Activated T-helper 1 cell treated with anti-CD3 and anti-CD28 coated beads, Interleukin-12 subunit alpha, Interleukin-12 subunit beta, Interleukin-2, Interleukin-4 antibody, amounts not matched to agents 30 ng/mL and 10 ng/mL and 1 ng/mL, durations not matched to agents 14 hours and 24 hours and 36 hours (primary cell): ENCODE results near the gene PATZ1. TPM values are rescaled to one million over a fixed set of nuclear protein-coding genes. Genes with fewer than 3 reads are reported as not detected.
A peak's percentile ranks its signal among the peaks of the same experiment; 100 is the strongest.
"Not testable (repeated sequence)": the region's sequence is repeated elsewhere in the genome, so short reads cannot be mapped to it uniquely, and the experiment has no call there.

Experiments
- DNase-seq: peaks from one replicate; pipeline ENCODE4 v3.0.0; 2021; ENCODE audit warnings: low spot score
- H3K27ac Mint-ChIP-seq: one replicate; pipeline ENCODE4 v1.8.0; 2021; ENCODE audit warnings: mild to moderate bottlenecking, mixed read lengths
- H3K27me3 Mint-ChIP-seq: one replicate; pipeline ENCODE4 v1.8.0; 2022; ENCODE audit warnings: mild to moderate bottlenecking, moderate library complexity, mixed read lengths; ENCODE audit not compliant: insufficient read depth
- H3K36me3 Mint-ChIP-seq: one replicate; pipeline ENCODE4 v1.8.0; 2021; ENCODE audit warnings: low read depth, mixed read lengths
- H3K4me1 Mint-ChIP-seq: one replicate; pipeline ENCODE4 v1.8.0; 2021; ENCODE audit warnings: low read depth, mixed read lengths
- H3K4me3 Mint-ChIP-seq: one replicate; pipeline ENCODE4 v1.8.0; 2021; ENCODE audit warnings: mild to moderate bottlenecking, moderate library complexity, mixed read lengths
- H3K9me3 Mint-ChIP-seq: one replicate; pipeline ENCODE4 v1.8.0; 2021; ENCODE audit warnings: mixed read lengths
- intact Hi-C: fragments of 100-400 bp; cut with micrococcal nuclease; formaldehyde crosslinking; loops from one replicate; pipeline ENCODE4 v1.15.1; 2024
- total RNA-seq: library from RNA; stranded (reverse); gene quantifications from 2 replicates; pipeline ENCODE4 v1.2.3, GENCODE V29; 2022

Gene PATZ1
- total RNA-seq, 1 donor from 2014 or later = 29.5 TPM

DNA sequence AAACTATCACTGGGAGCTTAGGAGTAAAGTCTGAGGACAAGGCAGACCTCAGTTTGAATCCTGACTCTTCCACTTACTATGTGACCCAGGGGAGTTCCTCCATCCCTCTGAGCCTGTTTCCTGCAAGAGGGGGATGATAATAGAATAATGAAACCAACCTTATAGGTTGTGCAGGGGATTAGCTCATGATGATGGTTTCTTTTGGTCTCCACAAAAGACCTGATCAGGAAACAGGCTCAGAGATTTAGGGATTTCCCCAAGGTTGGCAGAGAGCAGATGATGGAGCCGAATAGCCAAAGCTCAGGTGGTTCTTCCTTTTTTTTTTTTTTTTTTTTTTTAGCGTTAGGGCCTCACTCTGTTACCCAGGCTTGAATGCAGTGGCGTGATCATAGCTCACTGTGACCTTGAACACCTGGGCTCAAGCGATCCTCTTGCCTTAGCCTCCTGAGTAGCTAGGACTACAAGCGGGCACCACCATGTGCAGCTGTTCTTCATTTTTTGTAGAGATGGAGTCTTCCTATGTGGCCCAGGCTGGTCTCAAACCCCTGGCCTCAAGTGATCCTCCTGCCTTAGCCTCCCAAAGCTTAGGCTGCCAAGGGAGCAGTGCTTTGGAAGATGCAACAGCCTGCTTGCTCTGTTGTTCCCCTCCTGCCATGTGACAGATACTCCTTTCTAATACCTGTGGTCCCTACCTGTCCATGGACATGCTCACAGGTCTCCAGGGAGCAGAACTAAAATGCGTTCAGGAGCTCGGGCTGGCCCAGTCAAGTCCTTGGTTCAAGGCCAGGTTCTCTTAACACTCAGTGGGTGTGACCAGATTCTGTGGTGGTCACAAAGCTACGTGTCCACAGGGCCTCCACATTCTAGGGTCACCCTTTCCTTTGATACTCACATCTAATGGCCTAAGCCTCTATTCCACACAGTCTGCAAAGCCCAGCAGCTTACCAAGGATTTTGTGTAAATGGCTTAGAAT, 22.3 kb downstream of the PATZ1 start:
- Mint-ChIP-seq H3K4me1 (peaks cover 5% of the 10 kb centered on the region), H3K4me3 (no peak overlapping the region), H3K36me3 (peaks cover 30% of the 10 kb centered on the region), H3K27ac (no peak overlapping the region), H3K27me3 (no peaks in the 10 kb centered on the region), H3K9me3 (no peaks in the 10 kb centered on the region)
- no peak for DNase-seq
- intact Hi-C loops = no loop called here

DNA sequence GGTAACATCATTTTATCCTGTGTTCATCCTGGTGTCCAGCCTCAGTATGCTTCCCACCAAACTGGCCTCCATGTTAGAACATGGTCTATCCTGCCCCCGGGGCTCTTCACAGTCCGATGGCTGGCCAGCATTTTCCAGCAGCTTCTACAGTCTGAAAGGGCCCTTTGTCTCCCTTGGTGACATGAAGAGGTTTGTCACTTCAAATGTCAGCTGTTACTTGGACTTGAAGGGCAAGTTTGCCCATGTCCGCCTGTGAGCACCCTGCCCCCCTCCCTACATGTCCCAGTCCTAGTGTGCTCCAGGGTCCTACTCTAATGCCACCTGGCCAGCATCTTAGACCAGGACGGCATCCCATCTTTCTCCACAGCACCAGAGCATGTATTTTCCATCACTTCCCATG, 24.7 kb downstream of the PATZ1 start:
- no peak for DNase-seq
- Mint-ChIP-seq H3K9me3 (no peaks in the 10 kb centered on the region), H3K36me3 (peaks cover 15% of the 10 kb centered on the region), H3K27me3 (no peaks in the 10 kb centered on the region), H3K27ac (no peak overlapping the region), H3K4me1 (peaks cover 4% of the 10 kb centered on the region), H3K4me3 (no peak overlapping the region)
- intact Hi-C loops = no loop called here

DNA sequence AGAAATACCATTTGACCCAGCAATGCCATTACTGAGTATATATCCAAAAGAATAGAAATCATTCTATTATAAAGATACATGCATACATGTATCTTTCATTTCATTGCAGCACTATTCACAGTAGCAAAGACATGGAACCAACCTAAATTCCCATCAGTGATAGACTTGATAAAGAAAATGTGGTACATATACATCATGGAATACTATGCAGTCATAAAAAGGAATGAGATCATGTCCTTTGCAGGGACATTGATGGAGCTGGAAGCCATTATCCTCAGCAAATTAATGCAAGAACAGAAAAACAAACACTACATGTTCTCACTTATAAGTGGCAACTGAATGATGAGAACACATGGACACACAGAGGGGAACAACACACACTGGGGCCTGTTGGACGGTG, 31.9 kb downstream of the PATZ1 start:
- intact Hi-C loops = loop anchor here (5.0 kb wide), 1 partner anchor 207 kb away; the partner anchor contains the start of gene SELENOM
- not testable (repeated sequence) for H3K4me1 Mint-ChIP-seq, H3K27ac Mint-ChIP-seq, H3K4me3 Mint-ChIP-seq, DNase-seq, H3K27me3 Mint-ChIP-seq, H3K36me3 Mint-ChIP-seq
- peaks cover 14% of the 10 kb centered on the region for H3K9me3 Mint-ChIP-seq

DNA sequence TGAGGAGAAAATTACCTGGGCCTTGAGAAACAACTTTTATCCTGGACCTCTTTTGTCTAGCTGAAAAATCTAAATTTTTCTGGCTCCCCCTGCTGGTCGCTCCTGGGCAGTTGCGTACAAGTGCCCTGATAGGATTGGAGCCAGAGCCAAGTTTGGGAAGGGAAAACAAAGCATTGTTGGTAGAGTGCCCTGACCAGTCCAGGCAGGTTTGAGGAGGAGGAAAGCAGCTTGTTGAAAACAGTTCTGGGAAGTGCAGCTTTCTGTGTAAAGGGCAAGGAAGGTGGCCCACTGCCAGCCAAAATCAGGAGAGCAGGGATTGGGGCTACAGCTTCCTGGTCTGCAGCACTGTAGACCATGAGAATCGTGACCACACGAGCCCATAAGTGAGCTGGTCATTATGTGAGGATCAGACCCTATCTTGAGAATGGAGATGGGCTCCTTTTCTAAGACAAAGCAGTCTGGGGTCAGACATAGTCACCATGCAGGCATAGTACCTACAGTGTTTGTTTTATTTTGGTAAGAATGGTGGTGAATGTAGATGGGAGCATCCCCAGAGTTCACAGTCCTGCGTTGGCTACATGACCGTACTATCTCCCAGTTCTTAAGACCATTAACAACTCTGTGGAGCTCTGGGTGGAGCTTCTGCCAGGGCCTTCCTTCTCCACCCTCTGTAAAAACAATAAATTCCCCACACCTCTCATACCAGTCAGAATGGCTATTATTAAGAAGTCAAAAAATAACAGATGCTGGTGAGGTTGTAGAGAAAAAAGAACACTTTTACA, 32.6 kb downstream of the PATZ1 start:
- DNase-seq = peak; percentile 41
- Mint-ChIP-seq H3K4me3 (no peak overlapping the region), H3K27ac (no peak overlapping the region), H3K9me3 (peaks cover 14% of the 10 kb centered on the region), H3K27me3 (no peaks in the 10 kb centered on the region), H3K36me3 (peaks cover 7% of the 10 kb centered on the region), H3K4me1 (peaks cover 9% of the 10 kb centered on the region)
- intact Hi-C loops = loop anchor here (1.0 to 5.0 kb wide), 4 partner anchors 21 to 206 kb away; partner anchors contain the start of genes PIK3IP1 and SELENOM

DNA sequence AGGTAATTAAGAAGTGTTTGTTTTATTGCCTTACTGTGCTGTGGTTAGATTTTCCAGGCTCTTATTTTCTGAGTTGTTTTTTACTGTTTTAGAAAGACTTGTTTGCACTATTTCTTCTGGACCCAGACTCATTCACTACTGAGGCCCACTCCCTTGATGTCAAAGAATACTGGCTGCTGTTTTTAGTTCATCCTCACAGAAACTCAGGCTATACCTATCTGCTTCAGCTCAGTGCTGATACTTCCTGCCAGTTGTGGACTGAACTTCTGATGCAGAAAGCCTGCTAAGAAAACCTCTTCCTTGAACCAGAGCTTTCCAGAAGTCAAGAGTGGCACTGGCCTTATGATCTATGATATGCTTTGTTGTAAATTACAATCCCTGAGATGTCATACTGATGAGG, 38.0 kb downstream of the PATZ1 start:
- intact Hi-C loops = no loop called here
- Mint-ChIP-seq H3K27ac (peak overlapping the region; percentile 1), H3K36me3 (no peaks in the 10 kb centered on the region), H3K9me3 (no peaks in the 10 kb centered on the region), H3K4me3 (no peak overlapping the region), H3K4me1 (peaks cover 21% of the 10 kb centered on the region), H3K27me3 (no peaks in the 10 kb centered on the region)
- DNase-seq = no peak

DNA sequence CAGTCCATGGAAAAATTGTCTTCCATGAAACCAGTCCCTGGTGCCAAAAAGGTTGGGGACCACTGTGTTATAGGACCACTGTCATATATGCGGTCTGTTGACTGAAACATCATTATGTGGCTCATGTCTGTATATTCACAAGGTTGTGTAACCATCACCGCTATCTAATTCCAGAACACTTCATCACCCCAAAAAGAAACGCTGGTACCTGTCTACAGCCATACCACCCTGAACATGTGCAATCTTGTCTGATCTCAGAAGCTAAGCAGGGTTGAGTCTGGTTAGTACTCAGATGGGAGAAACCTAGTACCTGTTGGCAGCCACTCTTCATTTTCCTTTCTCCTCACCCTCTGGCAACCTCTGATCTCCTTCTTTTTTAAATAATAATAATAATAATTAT, 41.0 kb downstream of the PATZ1 start:
- peaks cover 2% of the 10 kb centered on the region for H3K36me3 Mint-ChIP-seq
- H3K9me3 Mint-ChIP-seq = no peaks in the 10 kb centered on the region
- intact Hi-C loops = no loop called here
- DNase-seq = no peak
- H3K27me3 Mint-ChIP-seq = no peaks in the 10 kb centered on the region
- no peak overlapping the region for H3K27ac Mint-ChIP-seq
- no peak overlapping the region for H3K4me3 Mint-ChIP-seq
- H3K4me1 Mint-ChIP-seq = peaks cover 24% of the 10 kb centered on the region

DNA sequence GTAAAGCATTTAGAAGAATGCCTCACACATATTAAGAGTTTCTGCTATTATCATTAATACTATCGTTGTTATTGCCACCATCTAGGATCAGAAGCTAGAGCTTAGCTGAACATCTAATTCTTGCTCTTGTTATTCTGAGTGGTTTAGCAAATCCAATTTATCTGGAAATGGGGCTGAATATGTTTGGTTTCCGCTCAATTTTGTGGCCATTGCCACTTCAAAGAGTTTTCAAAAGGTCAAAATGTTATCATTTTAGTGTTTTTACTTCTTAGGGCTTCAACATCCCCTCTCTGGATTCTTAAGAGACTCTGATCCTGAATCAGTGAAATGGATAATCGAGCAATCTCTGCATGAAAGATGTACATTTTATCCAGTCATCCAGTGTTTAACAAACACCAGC, 43.6 kb downstream of the PATZ1 start:
- Mint-ChIP-seq H3K9me3 (no peaks in the 10 kb centered on the region), H3K27ac (no peak overlapping the region), H3K36me3 (peaks cover 2% of the 10 kb centered on the region), H3K27me3 (no peaks in the 10 kb centered on the region), H3K4me3 (no peak overlapping the region), H3K4me1 (peaks cover 12% of the 10 kb centered on the region)
- intact Hi-C loops = no loop called here
- no peak for DNase-seq

DNA sequence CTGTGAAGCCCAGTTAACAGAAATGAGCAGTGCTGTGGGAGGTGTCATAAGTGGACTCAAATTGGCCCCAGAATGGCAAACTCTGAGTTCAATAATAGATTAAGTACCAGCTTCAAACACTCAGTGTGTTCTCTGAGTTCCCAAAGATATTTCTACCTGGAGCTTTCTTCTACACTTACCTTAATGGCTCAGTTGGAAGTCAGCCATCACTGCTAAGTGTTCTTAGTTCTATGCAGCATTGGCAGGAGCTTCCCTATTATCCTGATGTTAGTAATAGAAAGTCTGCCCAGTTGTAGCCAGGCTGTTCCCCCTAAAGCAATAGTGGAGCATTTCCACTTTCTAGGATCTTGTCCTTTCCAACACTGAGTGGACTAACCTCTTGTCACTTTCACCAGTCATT, 44.1 kb downstream of the PATZ1 start:
- H3K4me1 Mint-ChIP-seq = peaks cover 11% of the 10 kb centered on the region
- H3K27me3 Mint-ChIP-seq = no peaks in the 10 kb centered on the region
- peaks cover 2% of the 10 kb centered on the region for H3K36me3 Mint-ChIP-seq
- intact Hi-C loops = no loop called here
- no peak overlapping the region for H3K27ac Mint-ChIP-seq
- H3K9me3 Mint-ChIP-seq = no peaks in the 10 kb centered on the region
- DNase-seq = no peak
- H3K4me3 Mint-ChIP-seq = no peak overlapping the region

DNA sequence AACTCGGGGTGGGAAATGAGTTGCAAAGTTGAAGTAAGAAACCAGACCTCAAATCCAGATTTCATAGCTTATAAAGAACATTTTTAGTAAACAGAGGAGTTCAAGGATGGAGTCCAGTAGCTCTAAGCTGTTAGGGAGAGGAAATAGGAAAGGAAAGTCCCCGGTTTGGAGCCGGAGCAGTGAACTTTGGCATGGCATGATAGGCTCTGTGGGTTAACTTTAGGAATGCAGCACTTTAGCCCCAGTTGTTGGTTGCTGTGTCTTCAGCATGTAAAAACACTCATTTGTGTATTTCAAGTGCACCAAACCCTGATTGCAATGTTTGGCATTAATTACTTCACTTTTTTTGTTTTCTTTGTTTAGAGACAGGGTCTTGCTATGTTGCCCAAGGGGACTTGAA, 45.2 kb downstream of the PATZ1 start:
- Mint-ChIP-seq H3K4me3 (no peak overlapping the region), H3K4me1 (peaks cover 16% of the 10 kb centered on the region), H3K27ac (no peak overlapping the region), H3K9me3 (no peaks in the 10 kb centered on the region), H3K36me3 (peaks cover 2% of the 10 kb centered on the region), H3K27me3 (no peaks in the 10 kb centered on the region)
- DNase-seq = no peak
- intact Hi-C loops = no loop called here

DNA sequence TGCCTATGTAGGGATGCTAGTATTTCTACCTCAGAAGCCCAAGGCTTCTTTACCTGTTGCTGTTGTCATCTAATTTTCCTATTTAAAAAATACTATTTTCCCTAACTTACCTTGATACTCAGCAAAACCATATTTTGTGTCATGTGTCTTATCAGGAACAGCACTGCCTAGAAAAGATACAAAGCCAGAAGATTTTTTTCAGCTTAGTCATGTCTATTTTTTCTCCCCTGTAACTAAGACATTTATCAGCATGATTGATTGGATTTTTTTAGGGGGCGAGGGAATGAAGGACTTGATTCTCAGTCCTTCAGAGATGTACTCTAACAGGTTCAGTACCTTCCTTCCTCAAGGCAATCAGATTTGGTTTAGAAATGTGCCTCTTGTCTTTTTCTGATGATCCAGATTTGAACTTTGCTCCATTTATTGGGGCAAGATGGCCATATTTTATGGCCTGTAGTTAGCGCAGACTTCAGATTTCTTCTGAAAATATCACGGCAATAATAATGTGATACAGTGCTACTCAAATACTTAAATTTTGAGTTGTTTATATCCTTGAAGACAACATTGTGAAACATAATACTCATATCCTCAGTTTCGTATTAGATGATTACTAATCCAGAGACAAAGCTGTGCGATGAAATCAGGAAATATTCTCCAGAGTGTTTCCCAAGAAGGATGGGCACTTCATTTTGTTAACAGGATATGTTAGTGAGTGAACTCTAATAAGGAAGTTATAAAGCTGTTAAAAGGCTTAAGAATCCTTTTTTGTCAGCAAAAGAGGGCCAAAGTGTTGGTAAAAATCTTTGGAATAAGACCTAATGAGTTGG, 50.1 kb downstream of the PATZ1 start:
- intact Hi-C loops = loop anchor here (1.0 kb wide), 1 partner anchor 10 kb away; no protein-coding TSS in a partner anchor
- Mint-ChIP-seq H3K4me3 (peak overlapping the region; percentile 23), H3K27ac (peak overlapping the region; percentile 47), H3K27me3 (no peaks in the 10 kb centered on the region), H3K9me3 (no peaks in the 10 kb centered on the region), H3K4me1 (peaks cover 43% of the 10 kb centered on the region), H3K36me3 (peaks cover 2% of the 10 kb centered on the region)
- DNase-seq = no peak

DNA sequence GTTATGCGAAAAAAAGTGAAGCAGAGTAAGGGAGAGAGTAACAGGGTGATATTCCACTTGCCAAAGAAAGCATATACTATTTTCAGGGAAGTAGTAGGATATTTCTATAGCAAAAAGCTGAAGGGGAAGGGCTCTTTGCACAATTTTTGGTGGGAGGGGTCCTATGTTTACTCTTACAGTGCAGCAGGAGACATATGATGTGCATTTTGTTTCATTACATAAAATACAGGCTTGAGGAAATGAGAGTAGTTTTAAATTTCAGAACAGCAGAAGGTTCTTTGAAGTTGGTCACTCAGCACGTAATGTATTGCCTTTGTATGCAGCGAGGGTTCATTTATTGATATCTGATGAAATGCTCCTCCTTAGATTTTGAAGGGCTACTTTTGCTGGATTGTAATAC, 50.8 kb downstream of the PATZ1 start:
- Mint-ChIP-seq H3K27me3 (no peaks in the 10 kb centered on the region), H3K9me3 (no peaks in the 10 kb centered on the region), H3K4me3 (no peak overlapping the region), H3K27ac (no peak overlapping the region), H3K4me1 (peaks cover 45% of the 10 kb centered on the region), H3K36me3 (peaks cover 4% of the 10 kb centered on the region)
- intact Hi-C loops = no loop called here
- DNase-seq = no peak

DNA sequence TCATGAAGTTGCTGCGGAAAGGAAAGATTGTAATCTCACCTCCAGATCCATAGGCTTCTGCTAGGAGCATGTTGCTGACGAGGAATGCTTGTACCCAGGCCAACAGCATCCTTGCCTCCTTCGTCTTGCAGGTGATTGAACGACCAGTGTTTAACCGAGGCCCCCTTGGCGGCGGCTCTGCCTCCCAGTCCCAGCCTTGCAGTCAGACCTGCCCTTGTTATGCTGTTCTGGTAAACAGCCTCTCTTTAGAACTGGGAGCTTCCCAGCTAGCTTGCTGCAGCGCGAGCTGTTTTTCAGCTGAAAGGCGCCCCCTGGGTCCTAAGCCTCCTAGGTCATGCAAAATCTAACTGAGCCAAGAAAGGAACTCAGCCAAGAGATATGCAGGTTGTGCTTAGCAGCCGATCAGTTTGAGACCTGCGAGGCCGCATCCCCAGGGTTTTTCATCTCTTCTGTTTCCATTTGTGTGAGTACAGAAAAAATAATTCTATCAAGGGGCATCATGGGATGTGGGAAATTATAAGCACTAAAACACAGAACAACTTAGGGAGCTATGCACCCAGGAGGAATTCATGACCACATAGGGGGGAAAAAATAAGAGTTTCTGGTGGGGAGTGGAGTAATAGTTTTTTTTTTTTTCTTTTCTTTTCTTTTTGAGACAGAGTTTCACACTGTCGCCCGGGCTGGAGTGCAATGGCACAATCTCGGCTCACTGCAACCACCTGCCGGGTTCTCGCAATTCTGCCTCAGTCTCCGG, 53.7 kb downstream of the PATZ1 start, which contains the start of gene PIK3IP1:
PIK3IP1 (minus strand) TSS at position 253 of the 754 bp plus-strand sequence; CDS start at position 109, 144 bp downstream.
- intact Hi-C loops = loop anchor here (1.0 to 5.0 kb wide), 11 partner anchors 21 to 700 kb away; partner anchors contain the start of genes DRG1, LIMK2, PES1 and RNF185
- Mint-ChIP-seq H3K27me3 (no peaks in the 10 kb centered on the region), H3K4me3 (peak within 1 kb of the TSS; percentile 89)

More for the DNA sequence above, 53.7 kb downstream of the PATZ1 start, which contains the start of gene PIK3IP1:
- Mint-ChIP-seq H3K4me1 (peaks cover 74% of the 10 kb centered on the region), H3K27ac (peak within 1 kb of the TSS; percentile 91), H3K36me3 (peaks cover 21% of the 10 kb centered on the region), H3K9me3 (no peaks in the 10 kb centered on the region)
- peak; percentile 79 for DNase-seq
